NCI-H2196 treated with DMSO at 0.1 percent for 48 hours (cell line): ENCODE measurements around the gene DENND1A.

Experiments used
- DNase-seq: peaks from one replicate; lab custom pipeline; 2025; ENCODE audit not compliant: unreplicated experiment; lab: John Stamatoyannopoulos, UW

DENND1A gene

GRCh38 chr9:123776708-123777537 lies 153.0 kb downstream of the DENND1A start:
- DNase-seq: no peak

GRCh38 chr9:123775289-123776284 lies 154.3 kb downstream of the DENND1A start:
- no peak for DNase-seq

GRCh38 chr9:123773783-123774182 lies 156.1 kb downstream of the DENND1A start:
- DNase-seq: no peak

- no peak for DNase-seq
Observed at GRCh38 chr9:123772967-123773366, 157.0 kb downstream of the DENND1A start.

- no peak for DNase-seq
Observed at GRCh38 chr9:123772374-123772773, 157.6 kb downstream of the DENND1A start.

GRCh38 chr9:123771690-123772089 lies 158.2 kb downstream of the DENND1A start:
- DNase-seq: no peak

GRCh38 chr9:123769719-123770118 lies 160.2 kb downstream of the DENND1A start:
- DNase-seq: no peak

- DNase-seq: no peak
Observed at GRCh38 chr9:123763910-123764588, 165.9 kb downstream of the DENND1A start.

- no peak for DNase-seq
Observed at GRCh38 chr9:123761905-123762605, 167.9 kb downstream of the DENND1A start.

GRCh38 chr9:123757960-123758359 lies 172.0 kb downstream of the DENND1A start:
- DNase-seq: no peak

GRCh38 chr9:123757547-123757946 lies 172.4 kb downstream of the DENND1A start:
- DNase-seq: no peak

GRCh38 chr9:123756484-123757106 lies 173.3 kb downstream of the DENND1A start:
- no peak for DNase-seq

GRCh38 chr9:123753669-123754258 lies 176.2 kb downstream of the DENND1A start:
- no peak for DNase-seq

- no peak for DNase-seq
Observed at GRCh38 chr9:123753016-123753415, 176.9 kb downstream of the DENND1A start.

GRCh38 chr9:123749580-123750202 lies 180.2 kb downstream of the DENND1A start:
- no peak for DNase-seq

GRCh38 chr9:123746765-123747164 lies 183.2 kb downstream of the DENND1A start:
- no peak for DNase-seq

GRCh38 chr9:123745933-123746332 lies 184.0 kb downstream of the DENND1A start:
- DNase-seq: no peak

GRCh38 chr9:123745451-123745850 lies 184.5 kb downstream of the DENND1A start:
- DNase-seq: no peak

GRCh38 chr9:123743737-123744136 lies 186.2 kb downstream of the DENND1A start:
- no peak for DNase-seq
